CD4-positive, CD25-positive, alpha-beta regulatory T cell (primary cell): ENCODE measurements around the gene SMCO2. TPM values are rescaled to one million over a fixed set of nuclear protein-coding genes. Genes with fewer than 3 reads are reported as not detected.

Experiments used
- ATAC-seq, 2 donors: fragments of 150-1000 bp; cut with Tn5 transposase; one replicate each; pipeline ENCODE4 v1.10.0; 2021; ENCODE audit warnings: low read depth in 2 of 2, moderate number of reproducible peaks in 2 of 2, moderate library complexity in 1 of 2
- DNase-seq, 3 donors: peaks; one replicate each; pipeline versions ENCODE4 v3.0.0 to v3.0.0-alpha.2; 2012 to 2022; ENCODE audit warnings: mixed read lengths in 1 of 3
- H3K27ac ChIP-seq: one replicate; pipeline ENCODE4 v1.7.0; 2013; ENCODE audit warnings: mild to moderate bottlenecking, low read length; ENCODE audit not compliant: insufficient read depth, poor library complexity, severe bottlenecking
- H3K27me3 ChIP-seq: one replicate; pipeline ENCODE4 v1.7.0; 2013; ENCODE audit warnings: low read length; ENCODE audit not compliant: control insufficient read depth, insufficient read depth
- H3K36me3 ChIP-seq: one replicate; pipeline ENCODE4 v1.7.0; 2013; ENCODE audit warnings: mild to moderate bottlenecking, low read length, moderate library complexity; ENCODE audit not compliant: control insufficient read depth, insufficient read depth
- H3K4me1 ChIP-seq: 2 replicates; pipeline ENCODE4 v1.7.0; 2013; ENCODE audit warnings: mild to moderate bottlenecking, low read length; ENCODE audit not compliant: insufficient read depth, control insufficient read depth, poor library complexity, severe bottlenecking
- H3K4me3 ChIP-seq: one replicate; pipeline ENCODE4 v1.7.0; 2013; ENCODE audit warnings: low read depth, mild to moderate bottlenecking, low read length, moderate library complexity
- H3K9me3 ChIP-seq, 2 experiments: 1 replicate in 1 of 2; 2 replicates in 1 of 2; pipeline ENCODE4 v1.7.0; 2013; ENCODE audit warnings: low read length in 2 of 2, mild to moderate bottlenecking in 1 of 2, moderate library complexity in 1 of 2; ENCODE audit not compliant: control insufficient read depth in 2 of 2
- H3K27ac Mint-ChIP-seq, 3 donors: one replicate each; pipeline ENCODE4 v1.8.0; 2020 to 2022; ENCODE audit warnings: mild to moderate bottlenecking in 3 of 3, mixed read lengths in 3 of 3, moderate library complexity in 2 of 3
- H3K27me3 Mint-ChIP-seq: one replicate; pipeline ENCODE4 v1.8.0; 2022; ENCODE audit warnings: mild to moderate bottlenecking, mixed read lengths
- H3K36me3 Mint-ChIP-seq: one replicate; pipeline ENCODE4 v1.8.0; 2020; ENCODE audit warnings: mixed read lengths
- H3K4me1 Mint-ChIP-seq, 4 donors: one replicate each; pipeline ENCODE4 v1.8.0; 2020 to 2022; ENCODE audit warnings: mixed read lengths in 4 of 4, mild to moderate bottlenecking in 1 of 4
- H3K4me3 Mint-ChIP-seq, 4 donors: one replicate each; pipeline ENCODE4 v1.8.0; 2020 to 2022; ENCODE audit warnings: mild to moderate bottlenecking in 4 of 4, mixed read lengths in 4 of 4, moderate library complexity in 3 of 4
- H3K9me3 Mint-ChIP-seq, 7 donors: one replicate each; pipeline ENCODE4 v1.8.0; 2020 to 2022; ENCODE audit warnings: mixed read lengths in 7 of 7, mild to moderate bottlenecking in 3 of 7, moderate library complexity in 2 of 7
- polyA plus RNA-seq, 4 donors: library from polyadenylated mRNA; unstranded; fragments of 300-500 nt; fragmentation: Illumina TruSeq; gene quantifications; one replicate each; pipeline ENCODE4 v1.2.3, GENCODE V29; 2021
- total RNA-seq: library from RNA; stranded (reverse); gene quantifications from one replicate; pipeline ENCODE4 v1.2.3, GENCODE V29; 2022

The SMCO2 gene
- total and polyA plus RNA-seq, 5 donors from 2014 or later = not detected

DNA sequence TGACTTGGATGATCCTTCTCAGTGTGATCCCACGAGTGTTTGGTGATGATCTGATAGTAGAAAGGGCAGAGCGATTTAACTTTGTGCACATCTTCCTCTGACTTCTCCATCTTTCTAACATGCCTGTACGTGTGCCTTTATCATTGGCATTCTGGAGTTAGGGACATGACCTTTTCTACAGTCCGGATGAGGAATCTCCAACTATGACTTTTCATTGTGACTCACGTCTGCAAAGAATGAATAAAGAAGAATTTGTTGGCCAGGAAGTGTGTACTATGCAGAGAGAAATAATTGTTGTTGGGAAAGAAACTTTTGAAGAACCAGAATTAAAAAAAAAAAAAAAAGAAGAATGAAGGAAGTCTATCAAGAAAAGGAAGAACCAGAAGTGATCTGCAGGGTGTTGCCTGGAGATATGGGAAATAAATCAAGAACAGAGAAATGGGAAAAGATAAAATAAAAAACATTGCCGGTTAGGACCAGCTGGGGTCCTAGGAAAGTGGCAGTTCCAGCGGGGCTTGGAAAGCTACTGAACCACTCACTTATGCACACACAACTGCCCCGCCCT is 102.8 kb downstream of the SMCO2 start:
- H3K27me3 ChIP-seq = peaks cover 3% of the 10 kb centered on the region
- no peak for ATAC-seq
- peaks cover 0 to 3% (median 0%) of the 10 kb centered on the region in 4 donors for H3K4me1 Mint-ChIP-seq
- no peak overlapping the region for H3K4me3 ChIP-seq
- peaks cover 10% of the 10 kb centered on the region for H3K27me3 Mint-ChIP-seq
- H3K4me3 Mint-ChIP-seq = no peak overlapping the region
- no peaks in the 10 kb centered on the region for H3K36me3 ChIP-seq
- no peak overlapping the region for H3K27ac Mint-ChIP-seq
- H3K36me3 Mint-ChIP-seq = no peaks in the 10 kb centered on the region
- peaks cover 0 to 3% (median 0%) of the 10 kb centered on the region in 7 donors for H3K9me3 Mint-ChIP-seq
- no peaks in the 10 kb centered on the region for H3K4me1 ChIP-seq
- H3K27ac ChIP-seq = no peak overlapping the region
- DNase-seq = no peak
- no peaks in the 10 kb centered on the region for H3K9me3 ChIP-seq

DNA sequence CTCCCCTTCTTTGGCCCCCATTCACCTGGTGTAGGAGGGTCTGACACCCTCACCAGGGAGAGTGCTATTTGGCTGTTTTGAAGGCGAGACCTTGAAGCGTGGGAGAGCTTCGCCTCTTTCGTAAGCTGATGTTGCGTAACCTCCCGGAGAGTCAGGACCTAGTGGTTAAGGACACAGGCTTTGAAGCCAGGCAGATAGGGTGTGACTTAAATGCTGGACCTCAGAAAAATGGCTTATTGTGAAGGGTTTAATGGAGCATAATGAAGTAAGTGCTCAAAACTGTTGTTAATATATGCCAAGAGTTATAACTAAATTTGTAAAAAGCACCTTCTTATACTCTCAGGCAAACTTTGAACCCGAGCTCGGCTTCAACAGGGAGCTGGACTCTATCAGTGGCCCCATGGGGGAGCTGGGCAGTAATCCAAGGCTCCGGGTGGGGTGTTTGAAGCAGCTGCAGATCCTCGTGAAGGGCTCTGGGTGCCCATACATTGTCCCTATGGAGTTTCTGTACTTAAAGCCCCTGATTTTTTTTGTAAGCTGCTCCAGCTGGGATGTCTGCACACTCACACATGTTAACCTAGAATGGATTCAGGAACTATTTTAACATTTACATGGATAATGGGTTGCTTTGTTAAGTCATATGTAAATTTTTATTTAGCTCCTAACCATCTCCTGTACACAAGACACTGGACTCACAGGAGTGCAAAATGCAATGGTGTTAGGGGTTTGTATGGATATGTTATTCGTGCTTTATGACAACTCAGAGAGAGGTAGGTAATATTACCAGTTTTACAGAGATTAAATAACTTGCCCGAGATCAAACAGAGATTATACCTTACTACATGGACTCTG is 103.5 kb downstream of the SMCO2 start:
- peaks cover 8% of the 10 kb centered on the region for H3K27me3 Mint-ChIP-seq
- ATAC-seq (no peak), DNase-seq (no peak)
- no peak overlapping the region for H3K4me3 ChIP-seq
- H3K36me3 Mint-ChIP-seq = no peaks in the 10 kb centered on the region
- H3K4me3 Mint-ChIP-seq = no peak overlapping the region
- H3K4me1 ChIP-seq = no peaks in the 10 kb centered on the region
- H3K27ac ChIP-seq = no peak overlapping the region
- no peaks in the 10 kb centered on the region for H3K9me3 ChIP-seq
- H3K36me3 ChIP-seq = no peaks in the 10 kb centered on the region
- H3K9me3 Mint-ChIP-seq = no peaks in the 10 kb centered on the region
- H3K27ac Mint-ChIP-seq = no peak overlapping the region
- H3K4me1 Mint-ChIP-seq = no peaks in the 10 kb centered on the region
- peaks cover 3% of the 10 kb centered on the region for H3K27me3 ChIP-seq

DNA sequence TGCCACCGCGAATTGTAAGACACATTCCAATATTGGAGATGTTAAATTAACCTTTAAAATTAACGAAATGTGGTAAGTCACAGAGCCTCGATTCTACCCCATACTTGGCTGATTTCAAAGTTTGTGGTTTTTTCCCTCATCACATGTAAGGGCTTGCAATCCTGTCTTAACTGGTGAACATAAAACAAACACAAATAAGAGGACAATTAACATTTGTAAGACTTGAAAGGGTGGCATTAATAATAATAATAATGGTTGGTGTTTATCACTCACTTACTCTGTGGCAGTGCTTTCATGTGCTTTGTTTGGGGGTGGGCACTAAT is 104.1 kb downstream of the SMCO2 start:
- Histone ChIP-seq H3K27ac (no peak overlapping the region), H3K36me3 (no peaks in the 10 kb centered on the region), H3K4me3 (no peak overlapping the region), H3K9me3 (no peaks in the 10 kb centered on the region), H3K27me3 (peaks cover under 1% of the 10 kb centered on the region), H3K4me1 (no peaks in the 10 kb centered on the region)
- H3K36me3 Mint-ChIP-seq = no peaks in the 10 kb centered on the region
- peaks cover 0 to 4% (median 0%) of the 10 kb centered on the region in 4 donors for H3K4me1 Mint-ChIP-seq
- no peak overlapping the region for H3K27ac Mint-ChIP-seq
- DNase-seq = no peak
- H3K4me3 Mint-ChIP-seq = no peak overlapping the region
- no peaks in the 10 kb centered on the region for H3K9me3 Mint-ChIP-seq
- ATAC-seq = no peak
- peaks cover 12% of the 10 kb centered on the region for H3K27me3 Mint-ChIP-seq

DNA sequence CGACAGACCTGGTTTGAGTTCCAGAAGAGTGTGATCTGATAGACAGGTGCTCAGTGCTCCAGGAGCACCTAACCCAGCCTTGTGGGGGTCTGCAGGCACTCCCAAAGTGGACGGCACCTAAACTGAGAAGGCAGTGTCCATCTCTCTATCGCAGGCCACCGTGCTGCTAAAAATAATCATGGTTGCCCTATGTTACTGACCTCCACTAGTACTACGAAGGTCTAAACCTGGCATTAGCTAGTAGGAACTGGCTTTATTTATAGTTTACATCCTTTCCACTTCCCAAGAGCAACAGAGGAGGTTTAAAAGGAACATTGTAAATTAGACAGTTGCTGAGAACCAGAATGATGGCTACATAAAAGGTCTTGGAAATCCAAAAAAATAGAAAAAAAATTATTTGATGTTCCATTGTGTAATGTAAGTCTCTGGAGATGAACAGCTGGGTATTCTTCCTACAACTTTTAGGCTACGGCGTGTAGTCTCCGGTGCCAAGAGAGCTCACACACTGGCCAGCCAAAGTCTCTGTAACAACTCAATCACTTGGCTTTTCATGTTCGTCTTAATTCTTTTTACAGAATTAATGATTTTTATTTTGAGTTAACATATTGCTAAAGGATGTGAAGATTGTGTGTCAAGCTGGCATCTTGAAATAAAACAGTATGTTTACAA is 104.8 kb downstream of the SMCO2 start:
- H3K4me1 ChIP-seq = no peaks in the 10 kb centered on the region
- Mint-ChIP-seq H3K36me3 (no peaks in the 10 kb centered on the region), H3K27me3 (peaks cover 16% of the 10 kb centered on the region), H3K4me3 (no peak overlapping the region), H3K4me1 (peaks cover 0 to 8% (median 3%) of the 10 kb centered on the region in 4 donors), H3K27ac (no peak overlapping the region), H3K9me3 (no peaks in the 10 kb centered on the region)
- no peaks in the 10 kb centered on the region for H3K9me3 ChIP-seq
- H3K4me3 ChIP-seq = no peak overlapping the region
- ATAC-seq (no peak), DNase-seq (no peak)
- no peak overlapping the region for H3K27ac ChIP-seq
- H3K36me3 ChIP-seq = no peaks in the 10 kb centered on the region
- no peaks in the 10 kb centered on the region for H3K27me3 ChIP-seq

Other genes starting within 250 kb of the SMCO2 start
- gene STK38L, start 202.4 kb upstream of the SMCO2 start, total RNA-seq = 21.7 TPM
- 10 to 100 TPM; 10.6 to 15.2 (median 14.0) TPM for gene STK38L, start 202.4 kb upstream of the SMCO2 start, polyA plus RNA-seq
- gene BMAL2, start 113.9 kb upstream of the SMCO2 start, total RNA-seq = 2.2 TPM
- gene BMAL2, start 113.9 kb upstream of the SMCO2 start, polyA plus RNA-seq = 1 to 10 TPM in 3 of 4 donors, under 1 TPM in 1; 0.21 to 3.0 (median 2.0) TPM
- gene PPFIBP1, start 77.5 kb downstream of the SMCO2 start, total RNA-seq = 6.6 TPM
- gene PPFIBP1, start 77.5 kb downstream of the SMCO2 start, polyA plus RNA-seq = 1 to 10 TPM; 1.0 to 2.8 (median 1.8) TPM
- not detected for gene REP15, start 249.7 kb downstream of the SMCO2 start, total RNA-seq
- gene REP15, start 249.7 kb downstream of the SMCO2 start, polyA plus RNA-seq = under 1 TPM in 1 of 4 donors, not detected in 3; 0.56 TPM